ENCODE results near the gene TEAD1. TPM values are rescaled to one million over a fixed set of nuclear protein-coding genes. Genes with fewer than 3 reads are reported as not detected.

The TEAD1 gene
- total RNA-seq, 2 donors from 2014 or later, result 47.9 to 87.0 TPM

GRCh38 chr11:12809864-12810567 is 135.8 kb downstream of the TEAD1 start:
- H3K27ac ChIP-seq, result no peak overlapping the region
- peaks cover 2% of the 10 kb centered on the region for H3K4me1 ChIP-seq (replicated peaks)
- intact Hi-C loops (cut with DNase I), result loop anchor here (5.0 to 10.0 kb wide), 4 partner anchors 82 to 205 kb away; no protein-coding TSS in a partner anchor
- no peaks in the 10 kb centered on the region for H3K36me3 ChIP-seq
- H3K4me3 ChIP-seq, result no peak overlapping the region
- H3K27me3 ChIP-seq (replicated peaks; ENCODE audit: insufficient read depth), result no peaks in the 10 kb centered on the region
- WGBS, result 62% methylated on average over 12 of the region's 12 CpGs
- no peak for TF ChIP-seq CTCF (IDR thresholded peaks at IDR 0.05)
- DNase-seq (ENCODE audit: low spot score), result no peak
- no peaks in the 10 kb centered on the region for H3K9me3 ChIP-seq

GRCh38 chr11:12810568-12810894 is 136.3 kb downstream of the TEAD1 start:
- H3K4me3 ChIP-seq, result no peak overlapping the region
- peaks cover 2% of the 10 kb centered on the region for H3K4me1 ChIP-seq (replicated peaks)
- intact Hi-C loops (cut with DNase I), result loop anchor here (5.0 to 10.0 kb wide), 3 partner anchors 82 to 206 kb away; no protein-coding TSS in a partner anchor
- no peaks in the 10 kb centered on the region for H3K9me3 ChIP-seq
- H3K27me3 ChIP-seq (replicated peaks; ENCODE audit: insufficient read depth), result no peaks in the 10 kb centered on the region
- H3K36me3 ChIP-seq, result no peaks in the 10 kb centered on the region
- DNase-seq (ENCODE audit: low spot score), result no peak
- 19% methylated on average over 5 of the region's 5 CpGs for WGBS
- TF ChIP-seq POLR2AphosphoS5 (IDR thresholded peaks at IDR 0.05) (no peak), POLR2A (IDR thresholded peaks at IDR 0.05) (no peak), CTCF (IDR thresholded peaks at IDR 0.05) (no peak)
- no peak overlapping the region for H3K27ac ChIP-seq

GRCh38 chr11:12811861-12812260 is 137.6 kb downstream of the TEAD1 start:
- Histone ChIP-seq H3K9me3 (no peaks in the 10 kb centered on the region), H3K4me3 (no peak overlapping the region), H3K27ac (no peak overlapping the region), H3K36me3 (no peaks in the 10 kb centered on the region), H3K4me1 (replicated peaks) (peaks cover 2% of the 10 kb centered on the region), H3K27me3 (replicated peaks; ENCODE audit: insufficient read depth) (no peaks in the 10 kb centered on the region)
- DNase-seq (ENCODE audit: low spot score), result no peak
- 81% methylated on average over 7 of the region's 7 CpGs for WGBS
- intact Hi-C loops (cut with DNase I), result loop anchor here (5.0 to 10.0 kb wide), 3 partner anchors 80 to 207 kb away; no protein-coding TSS in a partner anchor
- TF ChIP-seq POLR2AphosphoS5 (IDR thresholded peaks at IDR 0.05) (no peak), POLR2A (IDR thresholded peaks at IDR 0.05) (no peak), CTCF (IDR thresholded peaks at IDR 0.05) (no peak)

GRCh38 chr11:12812849-12813248 is 138.6 kb downstream of the TEAD1 start:
- Histone ChIP-seq H3K9me3 (no peaks in the 10 kb centered on the region), H3K36me3 (no peaks in the 10 kb centered on the region), H3K27me3 (replicated peaks; ENCODE audit: insufficient read depth) (no peaks in the 10 kb centered on the region), H3K4me1 (replicated peaks) (peaks cover 2% of the 10 kb centered on the region), H3K27ac (peak overlapping the region in 1 of 2 donors; percentile 4), H3K4me3 (no peak overlapping the region)
- WGBS, result 60% methylated on average over 4 of the region's 4 CpGs
- TF ChIP-seq POLR2AphosphoS5 (IDR thresholded peaks at IDR 0.05) (no peak), CTCF (IDR thresholded peaks at IDR 0.05) (no peak), POLR2A (IDR thresholded peaks at IDR 0.05) (no peak)
- intact Hi-C loops (cut with DNase I), result loop anchor here (5.0 to 10.0 kb wide), 3 partner anchors 79 to 208 kb away; no protein-coding TSS in a partner anchor
- DNase-seq (ENCODE audit: low spot score), result no peak
